ENCODE data around the gene F10. TPM values are rescaled to one million over a fixed set of nuclear protein-coding genes. Genes with fewer than 3 reads are reported as not detected.

Gene F10
- total RNA-seq, 1 experiment from 2014 or later = not detected

DNA sequence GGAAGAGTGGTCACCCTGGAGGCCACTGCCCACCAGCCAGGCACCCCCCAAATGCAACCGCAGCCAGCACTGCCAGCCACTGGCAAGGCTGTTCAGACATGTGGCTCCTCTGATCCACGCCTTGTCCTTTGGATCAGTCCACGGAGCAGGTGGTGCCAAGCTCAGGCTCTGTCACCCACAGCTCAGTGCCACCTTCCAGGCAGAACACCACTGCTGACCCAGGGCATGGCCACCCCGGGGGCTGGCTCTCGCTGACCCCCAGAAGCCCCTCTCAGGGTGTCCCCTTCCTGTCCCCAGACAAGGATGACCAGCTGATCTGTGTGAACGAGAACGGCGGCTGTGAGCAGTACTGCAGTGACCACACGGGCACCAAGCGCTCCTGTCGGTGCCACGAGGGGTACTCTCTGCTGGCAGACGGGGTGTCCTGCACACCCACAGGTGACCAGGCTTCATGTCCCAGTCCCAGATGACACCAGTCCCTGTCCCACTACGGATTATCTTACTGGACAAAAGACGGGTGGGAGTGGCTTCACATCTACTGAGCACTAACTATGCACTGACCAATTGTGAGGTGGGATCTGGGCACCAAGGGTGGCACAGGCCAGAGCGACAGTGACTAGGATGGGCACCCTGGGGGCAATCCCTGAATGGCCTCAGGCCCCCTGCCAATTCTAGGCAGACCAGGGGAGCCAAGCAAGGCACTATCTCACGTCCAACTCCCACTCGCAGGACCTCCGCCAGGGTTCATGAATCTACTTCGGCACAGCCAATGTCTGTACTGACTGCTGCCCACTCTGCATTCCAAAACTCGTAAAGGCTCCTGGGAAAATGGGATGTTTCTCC, 7.0 kb upstream of the F10 start:
- no peak overlapping the region for H2AFZ ChIP-seq

DNA sequence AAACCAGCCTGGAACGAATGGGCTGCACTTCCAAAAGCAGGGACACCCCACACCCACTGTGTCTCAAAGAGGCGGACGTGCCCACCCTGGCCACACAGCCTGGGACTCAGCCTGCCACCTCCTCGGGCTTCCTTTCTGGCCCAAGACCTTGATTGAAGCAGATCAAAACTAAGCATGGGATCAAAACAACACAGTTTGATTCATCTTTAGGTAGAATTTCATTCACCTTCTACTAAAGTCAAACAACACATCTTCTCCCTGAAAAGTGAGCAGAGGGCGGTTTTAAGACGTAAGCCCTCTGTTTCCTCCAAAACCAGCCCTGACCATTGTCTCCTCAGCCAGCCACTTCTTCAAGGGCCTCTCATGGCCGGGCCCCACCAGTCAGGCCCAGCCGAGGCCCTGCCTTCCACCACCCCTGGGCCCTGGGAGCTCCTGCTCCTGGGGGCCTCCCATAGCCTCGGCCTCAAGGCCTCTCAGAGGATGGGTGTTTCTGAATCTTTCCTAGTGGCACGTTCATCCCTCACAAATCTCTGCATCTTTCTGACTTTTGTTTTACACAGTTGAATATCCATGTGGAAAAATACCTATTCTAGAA, 6.3 kb upstream of the F10 start:
- H3K27me3 ChIP-seq (ENCODE audit: insufficient read depth, low read depth) = peaks cover 58% of the 10 kb centered on the region
- H3K79me2 ChIP-seq (ENCODE audit: low read depth) = no peaks in the 10 kb centered on the region
- TF ChIP-seq CTCF (conservative IDR thresholded peaks at IDR 0.05) (no peak), EZH2 (IDR thresholded peaks at IDR 0.05; ENCODE audit: low read depth) (no peak)
- ChIA-PET CTCF (interaction anchor here (0.6 kb wide), 1 partner anchor 173 kb away, joined by 4 read pairs; no protein-coding TSS in a partner anchor), POLR2A (ENCODE audit: unreplicated experiment) (no interaction called here)
- H3K9me2 ChIP-seq (ENCODE audit: insufficient read depth) = no peaks in the 10 kb centered on the region
- no peaks in the 10 kb centered on the region for H3K9me3 ChIP-seq (ENCODE audit: insufficient read depth, low read depth)
- DNase-seq = no peak
- H3K27ac ChIP-seq = no peak overlapping the region
- H4K20me1 ChIP-seq (ENCODE audit: insufficient read depth) = no peaks in the 10 kb centered on the region
- no peak overlapping the region for H2AFZ ChIP-seq
- no peaks in the 10 kb centered on the region for H3K36me3 ChIP-seq (ENCODE audit: low read depth)
- H3F3A ChIP-seq (ENCODE audit: insufficient read depth, low read depth) = no peaks in the 10 kb centered on the region
- H3K4me3 ChIP-seq = no peak overlapping the region
- no peaks in the 10 kb centered on the region for H3K4me1 ChIP-seq (replicated peaks; ENCODE audit: insufficient read depth)
- intact Hi-C loops (cut with micrococcal nuclease; ENCODE audit: unreplicated experiment) = no loop called here
- H3K4me2 ChIP-seq = no peak overlapping the region
- no TSS peak for BruUV-seq (replicated peaks)

More for the DNA sequence above, 7.0 kb upstream of the F10 start:
- H3K4me3 ChIP-seq = no peak overlapping the region
- intact Hi-C loops (cut with micrococcal nuclease; ENCODE audit: unreplicated experiment) = no loop called here
- no peaks in the 10 kb centered on the region for H3K9me3 ChIP-seq (ENCODE audit: insufficient read depth, low read depth)
- peaks cover 51% of the 10 kb centered on the region for H3K27me3 ChIP-seq (ENCODE audit: insufficient read depth, low read depth)
- H3K4me2 ChIP-seq = no peak overlapping the region
- DNase-seq = no peak
- H3K79me2 ChIP-seq (ENCODE audit: low read depth) = no peaks in the 10 kb centered on the region
- H3K9me2 ChIP-seq (ENCODE audit: insufficient read depth) = no peaks in the 10 kb centered on the region
- no peak overlapping the region for H3K27ac ChIP-seq
- ChIA-PET POLR2A (ENCODE audit: unreplicated experiment) (no interaction called here), CTCF (no interaction called here)
- H3K4me1 ChIP-seq (replicated peaks; ENCODE audit: insufficient read depth) = no peaks in the 10 kb centered on the region
- H3K36me3 ChIP-seq (ENCODE audit: low read depth) = no peaks in the 10 kb centered on the region
- H4K20me1 ChIP-seq (ENCODE audit: insufficient read depth) = no peaks in the 10 kb centered on the region
- BruUV-seq (replicated peaks) = no TSS peak
- no peaks in the 10 kb centered on the region for H3F3A ChIP-seq (ENCODE audit: insufficient read depth, low read depth)
- TF ChIP-seq CTCF (conservative IDR thresholded peaks at IDR 0.05) (no peak), EZH2 (IDR thresholded peaks at IDR 0.05; ENCODE audit: low read depth) (no peak)

DNA sequence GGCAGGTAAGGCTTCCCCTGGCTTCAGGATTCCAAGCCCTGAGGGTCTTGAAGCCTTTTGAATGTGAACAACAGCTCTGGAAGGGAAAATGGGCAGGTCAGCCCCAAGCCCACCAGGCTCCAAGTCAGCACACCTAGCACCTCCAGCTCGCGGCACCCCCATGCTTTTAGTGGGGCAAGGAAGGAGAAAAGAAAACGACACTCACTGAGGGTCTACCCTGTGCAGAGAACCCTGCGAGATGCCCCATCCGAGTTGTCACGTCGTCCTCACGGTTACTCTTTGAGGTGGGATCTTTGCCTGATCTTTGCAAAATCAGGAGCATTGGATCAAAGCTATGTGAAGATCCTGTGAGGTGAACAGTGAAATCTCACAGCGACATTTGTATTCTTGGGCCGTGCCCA, 5.7 kb upstream of the F10 start:
- intact Hi-C loops (cut with micrococcal nuclease; ENCODE audit: unreplicated experiment) = no loop called here
- H3K27me3 ChIP-seq (ENCODE audit: insufficient read depth, low read depth) = peaks cover 64% of the 10 kb centered on the region
- H3K4me3 ChIP-seq = no peak overlapping the region
- H3F3A ChIP-seq (ENCODE audit: insufficient read depth, low read depth) = no peaks in the 10 kb centered on the region
- no peaks in the 10 kb centered on the region for H3K79me2 ChIP-seq (ENCODE audit: low read depth)
- H3K4me1 ChIP-seq (replicated peaks; ENCODE audit: insufficient read depth) = no peaks in the 10 kb centered on the region
- H3K9me3 ChIP-seq (ENCODE audit: insufficient read depth, low read depth) = no peaks in the 10 kb centered on the region
- TF ChIP-seq EZH2 (IDR thresholded peaks at IDR 0.05; ENCODE audit: low read depth) (no peak), CTCF (conservative IDR thresholded peaks at IDR 0.05) (no peak)
- ChIA-PET CTCF (interaction anchor here (0.6 kb wide), 1 partner anchor 174 kb away, joined by 4 read pairs; no protein-coding TSS in a partner anchor), POLR2A (ENCODE audit: unreplicated experiment) (no interaction called here)
- no peak overlapping the region for H3K27ac ChIP-seq
- BruUV-seq (replicated peaks) = no TSS peak
- H4K20me1 ChIP-seq (ENCODE audit: insufficient read depth) = no peaks in the 10 kb centered on the region
- no peak overlapping the region for H3K4me2 ChIP-seq
- H2AFZ ChIP-seq = no peak overlapping the region
- H3K36me3 ChIP-seq (ENCODE audit: low read depth) = no peaks in the 10 kb centered on the region
- no peak for DNase-seq
- H3K9me2 ChIP-seq (ENCODE audit: insufficient read depth) = no peaks in the 10 kb centered on the region

Data from PC-9 (cell line).